ENCODE results near the gene GPR141. TPM values are rescaled to one million over a fixed set of nuclear protein-coding genes. Genes with fewer than 3 reads are reported as not detected.

The GPR141 gene
- total and polyA plus RNA-seq, 2 donors (not counting 1 experiment from before 2014, with no cell fraction given) = not detected

- H4K20me1 ChIP-seq (ENCODE audit: control insufficient read depth, insufficient read depth, low read length, poor library complexity, severe bottlenecking) = no peaks in the 10 kb centered on the region
- no peak overlapping the region for H3K4me2 ChIP-seq (replicated peaks; ENCODE audit: low read depth, low read length, poor library complexity, severe bottlenecking)
- ATAC-seq (ENCODE audit: low read depth) (no peak), DNase-seq (no peak)
- Mint-ChIP-seq H3K27me3 (peaks cover 23% of the 10 kb centered on the region), H3K9me3 (ENCODE audit: insufficient read depth) (no peaks in the 10 kb centered on the region), H3K4me1 (no peaks in the 10 kb centered on the region), H3K27ac (no peak overlapping the region), H3K4me3 (no peak overlapping the region)
- H3K9me3 ChIP-seq (ENCODE audit: control extremely low read depth in 1 of 3, control insufficient read depth in 2 of 3, insufficient read depth in 1 of 3, low read length in 2 of 3) = no peaks in the 10 kb centered on the region
- peaks cover 0 to 11% (median 2%) of the 10 kb centered on the region in 4 experiments for H3K27me3 ChIP-seq (replicated peaks in 1 of 4; ENCODE audit: control extremely low read depth in 1 of 4, control insufficient read depth in 3 of 4, insufficient read depth in 4 of 4, low read length in 3 of 4)
- CTCF ChIA-PET = no interaction called here
- POLR2A ChIA-PET = no interaction called here
- intact Hi-C loops (cut with micrococcal nuclease) = no loop called here
- no peak overlapping the region for H3K27ac ChIP-seq (ENCODE audit: low read length in 2 of 2)
- no peaks in the 10 kb centered on the region for H3K36me3 ChIP-seq (replicated peaks in 1 of 2; ENCODE audit: control extremely low read depth in 1 of 2, control insufficient read depth in 1 of 2, extremely low read depth in 1 of 2, insufficient read depth in 2 of 2, low read length in 1 of 2)
- H3K4me3 ChIP-seq (ENCODE audit: control extremely low read depth in 1 of 5, extremely low read depth in 1 of 5, insufficient read depth in 1 of 5, low read depth in 2 of 5, low read length in 4 of 5) = no peak overlapping the region
- no peak for TF ChIP-seq CTCF (IDR thresholded peaks at IDR 0.05)
- TF ChIP-seq EZH2 (IDR thresholded peaks at IDR 0.05; ENCODE audit: borderline replicate concordance, insufficient read depth, low read depth, low read length, poor library complexity, severe bottlenecking) = no peak
- WGBS (ENCODE audit: insufficient coverage) = 23% methylated on average over 2 of the region's 2 CpGs
- H3K79me2 ChIP-seq (ENCODE audit: control insufficient read depth, insufficient read depth, low read length) = no peaks in the 10 kb centered on the region
- H3K4me1 ChIP-seq (ENCODE audit: control insufficient read depth in 2 of 2, insufficient read depth in 2 of 2, low read length in 2 of 2) = no peaks in the 10 kb centered on the region
- H3K9ac ChIP-seq (ENCODE audit: low read length) = no peak overlapping the region
- no peak overlapping the region for H2AFZ ChIP-seq (ENCODE audit: insufficient read depth, low read depth, low read length, poor library complexity, severe bottlenecking)
Observed at GRCh38 chr7:37714606-37715005, 31.0 kb downstream of the GPR141 start.

- CTCF ChIA-PET = interaction anchor here (1.1 kb wide), 1 partner anchor 11 kb away, joined by 3 read pairs; no protein-coding TSS in a partner anchor
- Mint-ChIP-seq H3K9me3 (ENCODE audit: insufficient read depth) (no peaks in the 10 kb centered on the region), H3K4me1 (no peaks in the 10 kb centered on the region), H3K27me3 (peaks cover 13% of the 10 kb centered on the region), H3K4me3 (no peak overlapping the region), H3K27ac (no peak overlapping the region)
- POLR2A ChIA-PET = no interaction called here
- no peak overlapping the region for H2AFZ ChIP-seq (ENCODE audit: insufficient read depth, low read depth, low read length, poor library complexity, severe bottlenecking)
- no peaks in the 10 kb centered on the region for H3K36me3 ChIP-seq (replicated peaks in 1 of 2; ENCODE audit: control extremely low read depth in 1 of 2, control insufficient read depth in 1 of 2, extremely low read depth in 1 of 2, insufficient read depth in 2 of 2, low read length in 1 of 2)
- no peaks in the 10 kb centered on the region for H4K20me1 ChIP-seq (ENCODE audit: control insufficient read depth, insufficient read depth, low read length, poor library complexity, severe bottlenecking)
- intact Hi-C loops (cut with micrococcal nuclease) = no loop called here
- peaks cover 0 to 11% (median 2%) of the 10 kb centered on the region in 4 experiments for H3K27me3 ChIP-seq (replicated peaks in 1 of 4; ENCODE audit: control extremely low read depth in 1 of 4, control insufficient read depth in 3 of 4, insufficient read depth in 4 of 4, low read length in 3 of 4)
- no peaks in the 10 kb centered on the region for H3K79me2 ChIP-seq (ENCODE audit: control insufficient read depth, insufficient read depth, low read length)
- no peak overlapping the region for H3K4me2 ChIP-seq (replicated peaks; ENCODE audit: low read depth, low read length, poor library complexity, severe bottlenecking)
- no peak for TF ChIP-seq CTCF (IDR thresholded peaks at IDR 0.05)
- TF ChIP-seq EZH2 (IDR thresholded peaks at IDR 0.05; ENCODE audit: borderline replicate concordance, insufficient read depth, low read depth, low read length, poor library complexity, severe bottlenecking) = no peak
- WGBS (ENCODE audit: insufficient coverage) = 63% methylated on average over 2 of the region's 2 CpGs
- ATAC-seq (ENCODE audit: low read depth) (no peak), DNase-seq (no peak)
- H3K4me3 ChIP-seq (ENCODE audit: control extremely low read depth in 1 of 5, extremely low read depth in 1 of 5, insufficient read depth in 1 of 5, low read depth in 2 of 5, low read length in 4 of 5) = no peak overlapping the region
- H3K27ac ChIP-seq (ENCODE audit: low read length in 2 of 2) = no peak overlapping the region
- H3K4me1 ChIP-seq (ENCODE audit: control insufficient read depth in 2 of 2, insufficient read depth in 2 of 2, low read length in 2 of 2) = no peaks in the 10 kb centered on the region
- no peak overlapping the region for H3K9ac ChIP-seq (ENCODE audit: low read length)
- no peaks in the 10 kb centered on the region for H3K9me3 ChIP-seq (ENCODE audit: control extremely low read depth in 1 of 3, control insufficient read depth in 2 of 3, insufficient read depth in 1 of 3, low read length in 2 of 3)
Observed at GRCh38 chr7:37718585-37718984, 35.0 kb downstream of the GPR141 start.

Measured in B cell (primary cell).